K562 (cell line): Measurements from ENCODE around the gene PRKAR1B. TPM values are rescaled to one million over a fixed set of nuclear protein-coding genes. Genes with fewer than 3 reads are reported as not detected.

ENCODE experiments used
- BCLAF1 ChIP-seq, 2 experiments: fragments of 450-650 bp in 1 of 2; IDR thresholded peaks; 2 replicates each; pipeline ENCODE4 v1.6.1; 2011 to 2017; ENCODE audit warnings: low read depth in 2 of 2, antibody characterized with exemption in 1 of 2, borderline replicate concordance in 1 of 2, low read length in 1 of 2, mild to moderate bottlenecking in 1 of 2, mixed read lengths in 1 of 2; ENCODE audit not compliant: control insufficient read depth in 1 of 2
- E2F8 ChIP-seq: fragments of 450-650 bp; IDR thresholded peaks from 2 replicates; pipeline ENCODE4 v1.7.1; 2018; ENCODE audit warnings: mild to moderate bottlenecking, low read depth; ENCODE audit not compliant: partially characterized antibody
- ETV6 ChIP-seq, 3 experiments: fragments of 150-350 bp in 1 of 3; sonication (generic) in 1 of 3; formaldehyde crosslinking in 1 of 3; IDR thresholded peaks; 2 replicates each; pipeline versions ENCODE4 v1.6.1 to v1.8.0; 2014 to 2022; ENCODE audit warnings: borderline replicate concordance in 2 of 3, low read depth in 2 of 3, antibody characterized with exemption in 1 of 3, low read length in 1 of 3, mild to moderate bottlenecking in 1 of 3, missing genetic modification reagents in 1 of 3
- FOXK1 ChIP-seq: sonication (generic); formaldehyde crosslinking; IDR thresholded peaks from 2 replicates; pipeline ENCODE4 v1.8.0; 2022; ENCODE audit warnings: missing genetic modification reagents, mild to moderate bottlenecking, borderline replicate concordance
- HNRNPLL ChIP-seq: fragments of 200-400 bp; formaldehyde crosslinking; IDR thresholded peaks from 2 replicates; pipeline ENCODE4 v1.6.1; 2017; ENCODE audit warnings: low read length, low read depth, mild to moderate bottlenecking; ENCODE audit not compliant: poor library complexity, severe bottlenecking
- MAFK ChIP-seq: IDR thresholded peaks from 2 replicates; pipeline ENCODE4 v1.6.1; 2011; ENCODE audit warnings: low read length, improper control_type of control experiment
- NR1H2 ChIP-seq: sonication (generic); formaldehyde crosslinking; IDR thresholded peaks from 2 replicates; pipeline ENCODE4 v1.4.0; 2020; ENCODE audit warnings: mild to moderate bottlenecking, missing genetic modification reagents
- POLR2AphosphoS2 ChIP-seq: IDR thresholded peaks from 2 replicates; pipeline ENCODE4 v1.6.1; 2012; ENCODE audit warnings: low read length, improper control_type of control experiment
- PTRF ChIP-seq: fragments of 450-650 bp; IDR thresholded peaks from 2 replicates; pipeline ENCODE4 v1.6.1; 2016; ENCODE audit warnings: mild to moderate bottlenecking, missing genetic modification characterization, missing compliant biosample characterization
- RFX5 ChIP-seq: IDR thresholded peaks from 2 replicates; pipeline ENCODE4 v1.6.1; 2011; ENCODE audit warnings: low read depth, mild to moderate bottlenecking, improper control_type of control experiment, low read length
- STAT5A ChIP-seq: IDR thresholded peaks from 2 replicates; pipeline ENCODE4 v1.6.1; 2012; ENCODE audit warnings: low read length, inconsistent platforms, borderline replicate concordance
- TEAD1 ChIP-seq, 2 experiments: fragments of 450-650 bp in 1 of 2; sonication (generic) in 1 of 2; formaldehyde crosslinking; IDR thresholded peaks; 2 replicates each; pipeline versions ENCODE4 v1.4.0 to v1.8.0; 2020 to 2022; ENCODE audit warnings: mild to moderate bottlenecking in 2 of 2, missing genetic modification reagents in 1 of 2
- TFAM ChIP-seq: fragments of 250-450 bp; sonication (Bioruptor Pico); conservative IDR thresholded peaks from 2 replicates; pipeline ENCODE4 v1.5.0; 2021; ENCODE audit warnings: mild to moderate bottlenecking, moderate library complexity
- WHSC1 ChIP-seq: IDR thresholded peaks from one replicate; pipeline ENCODE4 v1.6.1; 2012; ENCODE audit warnings: low read length, control low read depth, inconsistent platforms
- ZNF518B ChIP-seq: fragments of 250-450 bp; sonication (Bioruptor Pico); IDR thresholded peaks from 2 replicates; pipeline ENCODE4 v1.5.0; 2021; ENCODE audit warnings: mild to moderate bottlenecking, moderate library complexity
- polyA plus RNA-seq, 8 experiments: library from polyadenylated mRNA; depleted of rRNA in 4 of 8; stranded (reverse) in 5 of 8; unstranded in 3 of 8; fragments of >200 nt; fragmentation: Nextera tagmentation in 2 of 8; fragmentation: Illumina TruSeq in 1 of 8; extraction: Ambion mirVana in 2 of 8; extraction: Trizol in 1 of 8; gene quantifications; 2 replicates each; pipeline versions ENCODE4 v1.2.1 to v1.2.3, GENCODE V29; 2011 to 2014; ENCODE audit warnings: inconsistent platforms in 1 of 8, missing spikeins in 1 of 8
- total RNA-seq, 7 experiments: library from RNA; depleted of rRNA in 6 of 7; stranded (reverse); fragments of >200 nt in 6 of 7; fragmentation: Illumina TruSeq in 2 of 7; extraction: Trizol in 2 of 7; gene quantifications; 2 replicates each; pipeline versions ENCODE4 v1.2.1 to v1.2.3, GENCODE V29; 2011 to 2021; ENCODE audit warnings: low replicate concordance in 1 of 7

PRKAR1B gene
- total and polyA plus RNA-seq, 9 of the 15 experiments (the other 6 are each of a cell fraction or from before 2014, with no cell fraction given) = 0.99 to 30.5 (median 12.7) TPM

- TF ChIP-seq E2F8 = no peak
- no peak for TF ChIP-seq NR1H2 (CRISPR knock-in tag)
- no peak for TF ChIP-seq POLR2AphosphoS2
- no peak for TF ChIP-seq WHSC1
- no peak for TF ChIP-seq PTRF (tag)
- TF ChIP-seq ZNF518B (CRISPR knock-in tag) = no peak
- TF ChIP-seq FOXK1 (CRISPR knock-in tag) = no peak
- TF ChIP-seq HNRNPLL = peak; percentile 22
- TF ChIP-seq ETV6 (IDR thresholded peaks at IDR 0.05; ENCODE audit: borderline replicate concordance in 1 of 2, low read depth in 2 of 2, low read length in 1 of 2) = no peak
- TF ChIP-seq ETV6 (CRISPR knock-in tag; IDR thresholded peaks at IDR 0.05; ENCODE audit: borderline replicate concordance) = no peak
- no peak for TF ChIP-seq STAT5A
- TF ChIP-seq TEAD1 (CRISPR knock-in tag; IDR thresholded peaks at IDR 0.05) = no peak
- TF ChIP-seq MAFK = no peak
- TF ChIP-seq TFAM (CRISPR knock-in tag) = no peak
- no peak for TF ChIP-seq RFX5
- TF ChIP-seq BCLAF1 (IDR thresholded peaks at IDR 0.05; ENCODE audit: borderline replicate concordance in 1 of 2, control insufficient read depth in 1 of 2, low read depth in 2 of 2, low read length in 1 of 2) = no peak
Measured at GRCh38 chr7:522071-522950, 204.8 kb downstream of the PRKAR1B start (continued).
